ENCODE measurements around the gene WNT2B. TPM values are rescaled to one million over a fixed set of nuclear protein-coding genes. Genes with fewer than 3 reads are reported as not detected.

The WNT2B gene
- total and polyA plus RNA-seq, 9 of the 15 experiments (the other 6 are each of a cell fraction or from before 2014, with no cell fraction given) = 0.02 to 0.06 (median 0.04) TPM; not detected in 3

GRCh38 chr1:112460615-112461014, 48.1 kb upstream of the WNT2B start:
- FAIRE-seq (no peak), DNase-seq (ENCODE audit: extremely low read depth in 1 of 4, low spot score in 3 of 4) (no peak), ATAC-seq (no peak)
- Histone ChIP-seq H3K36me3 (ENCODE audit: control insufficient read depth, insufficient read depth, low read length) (no peaks in the 10 kb centered on the region), H3K4me3 (no peak overlapping the region), H3K4me2 (ENCODE audit: insufficient read depth, low read length) (no peak overlapping the region), H3K9ac (ENCODE audit: insufficient read depth in 1 of 2, low read depth in 2 of 2, low read length in 2 of 2) (no peak overlapping the region), H3K27me3 (ENCODE audit: control insufficient read depth in 2 of 2, insufficient read depth in 2 of 2, low read length in 2 of 2) (peaks cover 6 to 16% of the 10 kb centered on the region in 2 experiments), H3K4me1 (replicated peaks in 1 of 2; ENCODE audit: control insufficient read depth in 2 of 2, insufficient read depth in 2 of 2, low read length in 2 of 2) (peaks cover 7 to 19% of the 10 kb centered on the region in 2 experiments), H2AFZ (ENCODE audit: low read depth, low read length) (no peak overlapping the region), H3K9me3 (replicated peaks; ENCODE audit: control insufficient read depth, insufficient read depth, low read depth, low read length) (no peaks in the 10 kb centered on the region), H3K27ac (ENCODE audit: extremely low read depth, low read depth, low read length) (no peak overlapping the region), H4K20me1 (replicated peaks; ENCODE audit: control insufficient read depth, insufficient read depth, low read length) (no peaks in the 10 kb centered on the region), H3K9me1 (ENCODE audit: control insufficient read depth, insufficient read depth, low read length) (no peaks in the 10 kb centered on the region), H3K79me2 (ENCODE audit: control insufficient read depth, insufficient read depth, low read length) (no peaks in the 10 kb centered on the region)
- in situ Hi-C loops (cut with MboI) (loop anchor here (5.0 kb wide), 1 partner anchor 68 kb away; no protein-coding TSS in a partner anchor), intact Hi-C loops (cut with micrococcal nuclease) (loop anchor here (5.0 to 10.0 kb wide), 2 partner anchors 157 to 244 kb away; partner anchors contain the start of genes CAPZA1, RHOC and ST7L)
- 23% methylated on average over 2 of the region's 2 CpGs for WGBS (ENCODE audit: insufficient coverage, low coverage, missing lambda C conversion rate)
- BruUV-seq (replicated peaks) = no TSS peak
- ChIA-PET CTCF (ENCODE audit: low intra/inter-chr PET ratio) (no interaction called here), POLR2A (interaction anchor here (1.0 kb wide), 1 partner anchor 88 kb away, joined by 3 read pairs; no protein-coding TSS in a partner anchor)
- TF ChIP-seq ZNF253 (CRISPR knock-in tag; conservative IDR thresholded peaks at IDR 0.05) = no peak
- TF ChIP-seq RERE (CRISPR knock-in tag; IDR thresholded peaks at IDR 0.05; ENCODE audit: borderline replicate concordance) = no peak
- no peak for TF ChIP-seq ZNF277 (CRISPR knock-in tag; IDR thresholded peaks at IDR 0.05; ENCODE audit: borderline replicate concordance)
- TF ChIP-seq RAD21 (CRISPR knock-in tag; conservative IDR thresholded peaks at IDR 0.05 in 1 of 2, IDR thresholded peaks at IDR 0.05 in 1 of 2) = no peak
- TF ChIP-seq ZNF639 (CRISPR knock-in tag; conservative IDR thresholded peaks at IDR 0.05 in 1 of 2, IDR thresholded peaks at IDR 0.05 in 1 of 2) = no peak
- TF ChIP-seq MEF2D (tag; conservative IDR thresholded peaks at IDR 0.05; ENCODE audit: low read depth) = no peak
- no peak for TF ChIP-seq EZH2 (IDR thresholded peaks at IDR 0.05; ENCODE audit: borderline replicate concordance, low read depth, low read length)
- TF ChIP-seq NR2C1 (IDR thresholded peaks at IDR 0.05) = no peak
- no peak for TF ChIP-seq NR2C1 (tag; IDR thresholded peaks at IDR 0.05)
- no peak for TF ChIP-seq FOXO4 (CRISPR knock-in tag; IDR thresholded peaks at IDR 0.05)
- no peak for TF ChIP-seq TBL1XR1 (IDR thresholded peaks at IDR 0.05; ENCODE audit: low read length in 2 of 2)
- no peak for TF ChIP-seq HNRNPL (IDR thresholded peaks at IDR 0.05; ENCODE audit: low read depth, low read length)

Measured in K562 (cell line).